ENCODE data around the gene DNAJB12. TPM values are rescaled to one million over a fixed set of nuclear protein-coding genes. Genes with fewer than 3 reads are reported as not detected.
A peak's percentile ranks its signal among the peaks of the same experiment; 100 is the strongest.

DNAJB12 gene
- total and polyA plus RNA-seq, 10 of the 15 experiments (the other 5 are each of a cell fraction or from before 2014, with no cell fraction given), result 4.6 to 31.6 (median 18.8) TPM

- Histone ChIP-seq H3K4me1 (ENCODE audit: control insufficient read depth, insufficient read depth, low read length) (peaks cover 3% of the 10 kb centered on the region), H3K79me2 (ENCODE audit: control insufficient read depth, insufficient read depth, low read length) (no peaks in the 10 kb centered on the region), H4K20me1 (ENCODE audit: control insufficient read depth, insufficient read depth) (no peaks in the 10 kb centered on the region), H2AFZ (ENCODE audit: control insufficient read depth, low read depth, low read length) (no peak overlapping the region), H3K9me3 (replicated peaks; ENCODE audit: control insufficient read depth, insufficient read depth, low read length) (no peaks in the 10 kb centered on the region), H3K36me3 (ENCODE audit: control insufficient read depth in 2 of 2, insufficient read depth in 2 of 2, low read length in 1 of 2) (no peaks in the 10 kb centered on the region), H3K4me2 (ENCODE audit: control insufficient read depth, insufficient read depth) (no peak overlapping the region), H3K9ac (ENCODE audit: control insufficient read depth, insufficient read depth, low read length) (no peak overlapping the region), H3K27ac (ENCODE audit: control insufficient read depth, insufficient read depth) (no peak overlapping the region), H3K27me3 (replicated peaks in 1 of 2; ENCODE audit: control insufficient read depth in 2 of 2, insufficient read depth in 2 of 2, low read length in 1 of 2) (no peaks in the 10 kb centered on the region), H3K4me3 (no peak overlapping the region)
- intact Hi-C loops (cut with micrococcal nuclease; ENCODE audit: unreplicated experiment) (no loop called here), in situ Hi-C loops (cut with MboI) (loop anchor here (10.0 kb wide), 1 partner anchor 797 kb away; the partner anchor contains the start of genes ECD and FAM149B1)
- no peak for ATAC-seq
- no peak for FAIRE-seq
- SMC1A ChIA-PET (ENCODE audit: uncharacterized antibody, unreplicated experiment), result interaction anchor here (1.0 kb wide), 1 partner anchor 482 kb away, joined by 3 read pairs; no protein-coding TSS in a partner anchor
- TF ChIP-seq NRF1 (conservative IDR thresholded peaks at IDR 0.05; ENCODE audit: low read depth, low read length) (no peak), IRF5 (IDR thresholded peaks at IDR 0.05; ENCODE audit: borderline replicate concordance) (no peak), SMAD1 (IDR thresholded peaks at IDR 0.05; ENCODE audit: low read depth, partially characterized antibody) (no peak), CHD1 (IDR thresholded peaks at IDR 0.05; ENCODE audit: low read depth, low read length) (no peak), MEF2B (IDR thresholded peaks at IDR 0.05; ENCODE audit: partially characterized antibody, poor library complexity, severe bottlenecking) (no peak), IRF4 (IDR thresholded peaks at IDR 0.05; ENCODE audit: low read depth, low read length) (no peak), PRDM15 (CRISPR knock-in tag; IDR thresholded peaks at IDR 0.05) (no peak), MYC (IDR thresholded peaks at IDR 0.05; ENCODE audit: insufficient read depth, insufficient read length, insufficient replicate concordance, low read length, severe bottlenecking) (no peak), EED (IDR thresholded peaks at IDR 0.05; ENCODE audit: low read depth) (no peak)
- CTCF ChIA-PET, result interaction anchor here (0.8 kb wide), 1 partner anchor 467 kb away, joined by 3 read pairs; no protein-coding TSS in a partner anchor
- RAD21 ChIA-PET (ENCODE audit: unreplicated experiment), result interaction anchor here (4.4 kb wide), 1 partner anchor 467 kb away, joined by 32 read pairs; no protein-coding TSS in a partner anchor
- DNase-seq (ENCODE audit: low read depth, low spot score), result no peak
- TSS peak; percentile 66 for BruUV-seq (replicated peaks)
- POLR2A ChIA-PET, result no interaction called here
- WGBS (ENCODE audit: insufficient coverage, insufficient replicate concordance, low lambda C conversion rate, missing lambda C conversion rate), result 96% methylated on average over 4 of the region's 4 CpGs
Measured at GRCh38 chr10:72367301-72367960, 12.7 kb upstream of the DNAJB12 start.

Data from GM12878 (cell line).